Peyer's patch (tissue), 4 donors: ENCODE measurements around the gene BNIP3.

Source experiments
- CTCF ChIP-seq, 6 experiments: fragments of 450-650 bp in 4 of 6; fragments of 200-600 bp in 2 of 6; sonication (generic) in 1 of 6; IDR thresholded peaks; one replicate each; pipeline ENCODE4 v1.5.1; 2017 to 2019; ENCODE audit warnings: antibody characterized with exemption in 6 of 6, mild to moderate bottlenecking in 3 of 6, moderate library complexity in 1 of 6
- POLR2A ChIP-seq, 2 donors: fragments of 450-650 bp; IDR thresholded peaks; one replicate each; pipeline ENCODE4 v1.5.1; 2017; ENCODE audit warnings: antibody characterized with exemption in 2 of 2, mild to moderate bottlenecking in 2 of 2, moderate library complexity in 2 of 2

DNA sequence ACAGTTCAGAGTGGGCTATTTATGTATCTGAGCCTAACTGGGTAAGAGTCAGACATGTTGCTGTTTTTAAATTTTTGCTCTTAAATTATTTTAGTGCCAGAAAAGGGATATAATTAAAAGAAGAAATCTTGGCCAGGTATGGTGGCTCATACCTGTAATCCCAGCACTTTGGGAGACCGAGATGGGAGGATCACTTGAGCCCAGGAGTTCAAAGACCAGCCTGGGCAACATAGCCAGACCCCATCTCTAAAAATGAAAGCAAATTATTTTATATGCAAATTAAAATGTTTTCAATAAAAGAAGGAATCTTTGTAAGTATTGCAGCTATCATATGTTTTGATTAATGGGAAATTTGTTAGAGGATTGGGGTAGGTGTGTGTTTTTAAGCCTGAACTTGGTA lies 39.3 kb downstream of the BNIP3 start:
- TF ChIP-seq CTCF (IDR thresholded peaks at IDR 0.05) (no peak), POLR2A (IDR thresholded peaks at IDR 0.05) (no peak)
